NCI-H2196 (cell line): ENCODE data around the gene MYZAP.

Experiments used
- DNase-seq: peaks from one replicate; lab custom pipeline; 2025; ENCODE audit not compliant: unreplicated experiment; lab: John Stamatoyannopoulos, UW

The MYZAP gene

GRCh38 chr15:57655809-57656208 lies 64.1 kb downstream of the MYZAP start:
- DNase-seq = no peak

- no peak for DNase-seq
These were observed 64.7 kb downstream of the MYZAP start for GRCh38 chr15:57656434-57656833.

GRCh38 chr15:57657619-57658018 lies 65.9 kb downstream of the MYZAP start:
- DNase-seq = no peak

- DNase-seq = peak; percentile 9
These were observed 70.5 kb downstream of the MYZAP start for GRCh38 chr15:57662091-57662744.

- DNase-seq = no peak
These were observed 71.1 kb downstream of the MYZAP start for GRCh38 chr15:57662802-57663201.

GRCh38 chr15:57663262-57663661 lies 71.6 kb downstream of the MYZAP start:
- no peak for DNase-seq

GRCh38 chr15:57665194-57665593 lies 73.5 kb downstream of the MYZAP start:
- no peak for DNase-seq

GRCh38 chr15:57665939-57666338 lies 74.2 kb downstream of the MYZAP start:
- DNase-seq = no peak

GRCh38 chr15:57667171-57667849 lies 75.6 kb downstream of the MYZAP start:
- DNase-seq = no peak

- no peak for DNase-seq
These were observed 76.3 kb downstream of the MYZAP start for GRCh38 chr15:57668016-57668415.

GRCh38 chr15:57671636-57672035 lies 79.9 kb downstream of the MYZAP start:
- DNase-seq = no peak

GRCh38 chr15:57675481-57676181 lies 83.9 kb downstream of the MYZAP start:
- no peak for DNase-seq

GRCh38 chr15:57676585-57676984 lies 84.9 kb downstream of the MYZAP start:
- DNase-seq = no peak

GRCh38 chr15:57677204-57677603 lies 85.5 kb downstream of the MYZAP start:
- no peak for DNase-seq

- no peak for DNase-seq
These were observed 88.3 kb downstream of the MYZAP start for GRCh38 chr15:57680021-57680420.

- DNase-seq = no peak
These were observed 89.3 kb downstream of the MYZAP start for GRCh38 chr15:57681011-57681410.

GRCh38 chr15:57683481-57683880 lies 91.8 kb downstream of the MYZAP start:
- DNase-seq = no peak

- peak; percentile 14 for DNase-seq
These were observed 92.9 kb downstream of the MYZAP start for GRCh38 chr15:57684491-57685151.

GRCh38 chr15:57685306-57686095 lies 93.8 kb downstream of the MYZAP start:
- no peak for DNase-seq

- DNase-seq = no peak
These were observed 95.0 kb downstream of the MYZAP start for GRCh38 chr15:57686657-57687056.
